Neural cell (in vitro differentiated cells): ENCODE data around the gene ZNF610.

Experiments
- CTCF ChIP-seq: fragments of 450-650 bp; IDR thresholded peaks from 2 replicates; pipeline ENCODE4 v1.5.1; 2014; ENCODE audit warnings: antibody characterized with exemption, mild to moderate bottlenecking, moderate library complexity; ENCODE audit not compliant: poor library complexity, severe bottlenecking
- EZH2 ChIP-seq: fragments of 200-600, 300-800 bp; shearing (Covaris generic), sonication (generic); IDR thresholded peaks from 2 replicates; pipeline ENCODE4 v1.6.1; 2014; ENCODE audit warnings: antibody characterized with exemption, low read length, borderline replicate concordance, mild to moderate bottlenecking; ENCODE audit not compliant: insufficient read depth, poor library complexity, severe bottlenecking
- TAF1 ChIP-seq: IDR thresholded peaks from 2 replicates; pipeline ENCODE4 v1.6.1; 2012; ENCODE audit warnings: low read depth

DNA sequence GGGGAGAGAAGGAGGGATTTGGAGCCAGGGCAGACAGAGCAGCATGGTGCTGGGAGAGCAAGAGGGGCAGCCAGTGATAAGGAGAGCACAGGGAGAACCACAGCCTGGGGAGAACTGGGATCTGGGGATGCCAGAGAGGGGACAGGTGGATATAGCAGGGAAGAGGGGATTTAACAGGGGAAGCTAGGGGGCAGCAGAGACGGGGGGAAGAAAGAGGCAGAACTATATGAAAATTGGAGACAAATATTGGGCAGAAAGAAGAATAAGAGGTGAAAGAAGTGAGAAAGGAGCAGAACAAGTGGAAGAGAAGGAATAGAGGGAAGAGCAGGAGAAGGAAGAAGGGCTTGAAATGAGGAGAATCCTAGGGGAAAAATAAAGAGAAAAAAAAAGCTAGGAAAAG, 55.1 kb downstream of the ZNF610 start:
- TF ChIP-seq CTCF (no peak), EZH2 (no peak), TAF1 (no peak)
